ENCODE results near the gene CD47.

The CD47 gene

DNA sequence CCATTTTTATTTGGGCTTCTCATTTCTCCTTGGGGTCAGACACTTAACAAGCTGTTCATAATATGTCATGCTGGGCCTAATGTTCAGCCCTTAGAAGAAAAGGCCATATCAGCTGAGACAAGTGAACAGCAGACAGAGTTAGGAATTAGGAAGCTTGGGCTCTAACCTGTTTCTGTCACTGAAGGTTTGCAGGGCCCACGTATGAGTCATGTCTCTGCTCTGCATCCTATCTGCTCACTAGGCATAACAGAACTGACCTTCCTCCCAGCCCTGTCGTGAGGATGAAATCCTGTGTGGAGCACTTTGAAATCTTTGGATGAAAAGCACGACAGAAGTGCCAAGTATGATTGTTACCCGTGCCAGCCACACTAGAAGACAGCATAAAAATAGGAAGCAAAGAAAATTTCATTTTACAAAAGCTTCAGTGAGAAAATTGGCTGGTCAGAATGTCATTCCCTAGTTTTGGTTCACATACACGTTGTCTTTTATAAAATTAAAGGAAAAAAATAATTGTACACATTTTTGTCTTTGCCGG lies 26.5 kb upstream of the CD47 start:
- TF ChIP-seq, protein P1, sequence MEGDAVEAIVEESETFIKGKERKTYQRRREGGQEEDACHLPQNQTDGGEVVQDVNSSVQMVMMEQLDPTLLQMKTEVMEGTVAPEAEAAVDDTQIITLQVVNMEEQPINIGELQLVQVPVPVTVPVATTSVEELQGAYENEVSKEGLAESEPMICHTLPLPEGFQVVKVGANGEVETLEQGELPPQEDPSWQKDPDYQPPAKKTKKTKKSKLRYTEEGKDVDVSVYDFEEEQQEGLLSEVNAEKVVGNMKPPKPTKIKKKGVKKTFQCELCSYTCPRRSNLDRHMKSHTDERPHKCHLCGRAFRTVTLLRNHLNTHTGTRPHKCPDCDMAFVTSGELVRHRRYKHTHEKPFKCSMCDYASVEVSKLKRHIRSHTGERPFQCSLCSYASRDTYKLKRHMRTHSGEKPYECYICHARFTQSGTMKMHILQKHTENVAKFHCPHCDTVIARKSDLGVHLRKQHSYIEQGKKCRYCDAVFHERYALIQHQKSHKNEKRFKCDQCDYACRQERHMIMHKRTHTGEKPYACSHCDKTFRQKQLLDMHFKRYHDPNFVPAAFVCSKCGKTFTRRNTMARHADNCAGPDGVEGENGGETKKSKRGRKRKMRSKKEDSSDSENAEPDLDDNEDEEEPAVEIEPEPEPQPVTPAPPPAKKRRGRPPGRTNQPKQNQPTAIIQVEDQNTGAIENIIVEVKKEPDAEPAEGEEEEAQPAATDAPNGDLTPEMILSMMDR (IDR thresholded peaks at IDR 0.05; ENCODE audit: extremely low read depth, insufficient read depth, missing control alignments), result no peak
- in situ Hi-C loops (cut with MboI; ENCODE audit: low pct_unique_long_range_greater_than_20kb, low sequenced_read_pairs, unreplicated experiment), result no loop called here
- DNase-seq (ENCODE audit: low spot score), result no peak

DNA sequence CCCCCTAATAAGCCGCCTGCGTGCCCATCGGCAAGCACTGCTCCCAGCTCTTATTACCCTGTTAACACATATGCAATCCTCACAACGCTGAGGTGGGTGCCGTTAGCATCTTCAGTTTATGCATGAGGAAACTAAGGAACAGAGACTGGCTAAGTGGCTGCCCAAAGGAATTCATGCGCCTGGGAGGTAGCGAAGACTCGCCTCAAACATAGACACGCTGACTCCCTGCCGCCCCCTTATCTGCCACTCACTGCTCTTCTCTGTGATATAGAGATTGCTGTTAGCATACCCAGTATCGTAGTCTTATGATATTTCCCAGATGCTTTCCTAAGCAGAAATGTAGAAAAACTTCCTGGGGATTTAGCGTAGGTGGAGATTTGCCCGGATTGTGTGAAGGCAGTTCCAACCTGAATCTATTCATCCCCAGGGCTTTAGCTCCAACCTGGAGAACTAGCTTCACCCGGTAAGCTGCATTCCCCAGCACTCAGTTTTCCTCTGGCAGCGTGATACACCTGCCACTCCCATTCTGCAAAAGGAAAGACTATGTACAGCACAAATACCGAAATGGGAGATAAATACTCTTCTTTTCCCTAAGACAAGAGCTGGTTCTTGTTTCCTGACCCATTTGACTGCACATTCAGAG lies 23.7 kb upstream of the CD47 start:
- DNase-seq (ENCODE audit: low spot score), result no peak

DNA sequence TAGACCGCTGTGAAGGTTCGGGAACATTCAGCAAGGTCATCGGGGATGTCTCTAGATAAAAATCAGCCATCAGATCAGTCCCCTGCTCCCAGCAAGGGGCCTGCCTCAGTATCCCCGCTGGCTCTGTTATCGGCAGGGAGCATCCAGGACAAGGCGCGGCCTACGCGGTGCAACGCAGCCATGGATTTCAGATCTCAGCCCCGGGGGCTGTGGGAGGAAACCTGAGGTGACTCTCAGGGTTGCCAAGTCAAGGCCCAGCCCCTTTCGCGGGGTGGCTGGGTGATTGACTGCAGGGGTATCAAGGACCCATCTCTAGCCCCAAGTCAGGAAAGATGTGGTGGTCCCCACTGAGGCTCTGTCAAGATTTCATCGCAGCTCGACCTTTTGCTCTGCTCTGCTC lies 23.1 kb upstream of the CD47 start:
- DNase-seq (ENCODE audit: low spot score), result no peak
- TF ChIP-seq, protein P1 (IDR thresholded peaks at IDR 0.05; ENCODE audit: extremely low read depth, insufficient read depth, missing control alignments), result no peak
- in situ Hi-C loops (cut with MboI; ENCODE audit: low pct_unique_long_range_greater_than_20kb, low sequenced_read_pairs, unreplicated experiment), result no loop called here

More for the DNA sequence above, 23.7 kb upstream of the CD47 start:
- in situ Hi-C loops (cut with MboI; ENCODE audit: low pct_unique_long_range_greater_than_20kb, low sequenced_read_pairs, unreplicated experiment), result no loop called here
- TF ChIP-seq, protein P1 (IDR thresholded peaks at IDR 0.05; ENCODE audit: extremely low read depth, insufficient read depth, missing control alignments), result no peak

DNA sequence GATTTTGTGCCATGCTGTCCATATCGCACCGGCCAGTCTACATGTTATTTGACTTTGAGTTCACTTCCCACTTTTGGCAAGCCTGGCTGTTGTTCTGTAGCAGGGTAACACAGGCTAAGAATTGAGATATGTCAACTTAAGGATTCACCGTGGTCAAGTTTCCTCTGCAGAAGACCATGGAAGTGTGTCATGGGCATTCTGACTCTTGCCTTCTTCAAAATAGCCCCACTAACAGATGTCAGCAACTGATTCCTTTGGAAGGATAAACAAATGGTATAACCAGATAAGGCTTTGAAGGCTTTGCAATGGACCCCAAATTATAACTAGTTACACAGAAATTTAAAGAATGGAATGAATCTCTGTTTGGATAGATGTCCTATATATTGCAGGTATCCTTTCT lies 20.1 kb upstream of the CD47 start:
- no peak for DNase-seq (ENCODE audit: low spot score)
- in situ Hi-C loops (cut with MboI; ENCODE audit: low pct_unique_long_range_greater_than_20kb, low sequenced_read_pairs, unreplicated experiment), result no loop called here
- TF ChIP-seq, protein P1 (IDR thresholded peaks at IDR 0.05; ENCODE audit: extremely low read depth, insufficient read depth, missing control alignments), result no peak

DNA sequence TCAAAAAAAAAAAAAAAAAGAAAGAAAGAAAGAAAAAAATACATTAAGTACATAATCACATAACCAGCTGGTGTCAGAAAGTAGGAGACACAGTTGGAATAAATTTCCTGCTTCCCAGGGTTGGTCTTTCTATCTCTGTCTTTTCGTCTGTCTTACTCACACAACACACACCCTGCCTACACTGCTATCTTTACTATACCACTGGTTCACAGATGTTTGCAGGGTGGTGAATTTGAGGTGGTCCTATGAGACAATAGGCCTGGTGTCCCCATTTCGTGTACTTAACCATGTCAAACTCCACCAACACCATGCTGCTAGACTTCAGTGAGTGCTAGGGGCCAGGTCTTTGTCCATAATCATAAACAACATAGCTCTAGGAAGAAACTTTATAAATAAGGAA lies 17.6 kb upstream of the CD47 start:
- TF ChIP-seq, protein P1 (IDR thresholded peaks at IDR 0.05; ENCODE audit: extremely low read depth, insufficient read depth, missing control alignments), result no peak
- no peak for DNase-seq (ENCODE audit: low spot score)
- in situ Hi-C loops (cut with MboI; ENCODE audit: low pct_unique_long_range_greater_than_20kb, low sequenced_read_pairs, unreplicated experiment), result no loop called here

DNA sequence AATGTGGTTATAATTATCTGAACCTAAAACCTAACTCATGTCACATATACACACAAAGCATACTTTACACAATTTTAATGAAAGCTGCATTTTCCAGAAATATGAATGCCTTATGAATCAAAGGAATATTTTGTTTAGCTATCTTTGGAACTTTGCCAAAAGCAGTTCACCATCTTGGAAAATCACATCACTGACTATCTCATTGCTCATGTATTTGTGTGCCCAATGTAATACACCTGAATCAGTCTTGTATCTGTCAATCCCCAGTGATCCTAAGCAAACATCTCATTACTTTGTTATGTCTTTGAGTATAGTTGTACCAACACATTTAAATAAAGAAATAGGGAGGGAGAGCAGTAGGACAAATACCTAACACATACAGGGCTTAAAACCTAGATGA lies 15.6 kb upstream of the CD47 start:
- DNase-seq (ENCODE audit: low spot score), result no peak
- TF ChIP-seq, protein P1 (IDR thresholded peaks at IDR 0.05; ENCODE audit: extremely low read depth, insufficient read depth, missing control alignments), result no peak
- in situ Hi-C loops (cut with MboI; ENCODE audit: low pct_unique_long_range_greater_than_20kb, low sequenced_read_pairs, unreplicated experiment), result no loop called here
